HuH-7.5 (cell line): ENCODE data around the gene TMEM51.

ENCODE experiments used
- DNase-seq: peaks from one replicate; pipeline ENCODE4 v3.0.0; 2011; ENCODE audit warnings: low spot score

Gene TMEM51

GRCh38 chr1:15218287-15219279 lies 65.0 kb downstream of the TMEM51 start:
- no peak for DNase-seq

DNA sequence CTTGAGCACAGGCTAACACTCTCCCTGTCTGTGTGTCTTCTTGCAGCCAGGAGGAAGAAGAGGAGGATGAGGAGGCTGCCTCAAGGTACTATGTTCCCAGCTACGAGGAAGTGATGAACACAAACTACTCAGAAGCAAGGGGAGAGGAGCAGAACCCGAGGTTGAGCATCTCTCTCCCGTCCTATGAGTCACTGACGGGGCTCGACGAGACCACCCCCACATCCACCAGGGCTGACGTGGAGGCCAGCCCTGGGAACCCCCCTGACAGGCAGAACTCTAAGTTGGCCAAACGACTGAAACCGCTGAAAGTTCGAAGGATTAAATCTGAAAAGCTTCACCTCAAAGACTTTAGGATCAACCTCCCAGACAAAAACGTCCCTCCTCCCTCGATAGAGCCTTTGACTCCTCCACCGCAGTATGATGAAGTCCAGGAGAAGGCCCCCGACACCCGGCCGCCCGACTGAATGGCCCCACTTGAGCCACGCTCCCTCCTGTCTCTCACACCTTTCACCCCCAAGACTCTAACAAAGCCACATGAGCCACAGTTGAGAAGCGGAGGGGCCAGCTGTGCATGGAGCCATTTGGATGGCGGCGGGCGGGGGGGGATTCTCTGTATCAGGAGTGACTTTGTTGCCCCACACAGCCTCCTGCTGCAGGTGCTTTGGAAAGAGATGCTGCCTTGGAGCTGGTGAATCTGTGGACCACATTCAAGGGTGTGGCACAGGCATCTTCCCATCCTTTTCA lies 65.9 kb downstream of the TMEM51 start:
- no peak for DNase-seq

- no peak for DNase-seq
Observed at GRCh38 chr1:15220024-15220392, 66.5 kb downstream of the TMEM51 start.

GRCh38 chr1:15220825-15221431 lies 67.4 kb downstream of the TMEM51 start:
- DNase-seq, result no peak

- no peak for DNase-seq
Observed at GRCh38 chr1:15222653-15223303, 69.2 kb downstream of the TMEM51 start.

GRCh38 chr1:15224259-15224869 lies 70.8 kb downstream of the TMEM51 start:
- no peak for DNase-seq

- no peak for DNase-seq
Observed at GRCh38 chr1:15224974-15225373, 71.4 kb downstream of the TMEM51 start.

- no peak for DNase-seq
Observed at GRCh38 chr1:15225461-15225860, 71.9 kb downstream of the TMEM51 start.

DNA sequence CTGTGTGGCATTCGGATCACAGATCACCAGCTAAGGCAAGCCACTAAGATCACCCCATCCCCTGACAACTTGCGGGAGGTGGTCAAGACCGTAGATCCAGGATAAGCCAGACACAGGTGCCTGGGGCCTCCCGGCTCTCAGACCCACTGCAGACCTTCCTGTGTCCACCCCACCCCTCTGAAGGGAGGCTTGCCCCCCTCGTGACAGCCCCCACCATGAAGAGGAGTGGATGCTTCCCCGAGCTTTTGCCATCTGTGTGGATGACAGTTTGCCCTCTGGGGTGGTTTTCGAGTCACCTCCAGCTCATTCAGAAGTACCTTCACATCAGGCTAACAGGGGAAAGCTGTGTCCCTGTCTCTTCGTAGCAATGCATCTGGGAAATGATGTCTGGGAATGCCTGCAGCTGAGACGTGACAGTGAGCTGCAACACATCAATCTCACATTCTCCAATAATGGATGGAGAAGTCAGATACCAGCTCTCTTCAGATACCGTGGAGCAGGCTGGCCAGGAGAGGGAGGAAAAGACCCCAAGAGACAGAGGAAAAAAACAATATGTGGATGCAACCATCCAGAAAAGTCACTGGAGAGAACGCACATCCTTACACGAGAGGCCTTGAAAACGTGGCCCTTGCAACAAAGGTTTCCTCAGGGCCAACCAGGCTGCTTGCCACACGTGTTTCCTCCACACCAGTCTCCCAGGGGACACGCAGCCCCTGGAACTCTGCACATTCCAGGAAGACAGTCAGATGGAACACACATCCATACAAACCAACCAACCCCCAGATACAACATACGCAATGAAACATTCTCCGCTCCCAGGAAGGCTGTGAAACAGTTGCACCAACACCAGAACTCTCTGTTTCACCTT lies 73.1 kb downstream of the TMEM51 start:
- no peak for DNase-seq

DNA sequence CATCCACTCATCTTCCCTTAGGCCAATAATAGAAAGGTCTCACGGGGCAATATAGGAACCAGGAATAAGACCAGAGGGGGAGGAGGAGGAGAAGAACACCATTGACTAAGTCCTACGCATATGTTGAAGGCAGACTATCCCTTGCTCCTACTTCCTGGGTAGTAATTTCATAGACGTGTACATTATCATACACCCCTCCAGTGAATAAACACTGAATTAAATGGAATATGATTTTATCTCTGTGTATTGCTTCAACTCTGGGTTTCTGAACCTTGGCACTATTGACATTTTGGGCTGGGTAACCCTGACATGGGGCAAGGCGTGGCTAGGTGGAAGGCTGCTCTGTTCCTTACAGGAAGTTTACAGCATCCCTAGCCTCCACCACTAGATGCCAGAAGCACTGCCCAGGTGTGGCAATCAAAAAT lies 76.2 kb downstream of the TMEM51 start:
- no peak for DNase-seq

DNA sequence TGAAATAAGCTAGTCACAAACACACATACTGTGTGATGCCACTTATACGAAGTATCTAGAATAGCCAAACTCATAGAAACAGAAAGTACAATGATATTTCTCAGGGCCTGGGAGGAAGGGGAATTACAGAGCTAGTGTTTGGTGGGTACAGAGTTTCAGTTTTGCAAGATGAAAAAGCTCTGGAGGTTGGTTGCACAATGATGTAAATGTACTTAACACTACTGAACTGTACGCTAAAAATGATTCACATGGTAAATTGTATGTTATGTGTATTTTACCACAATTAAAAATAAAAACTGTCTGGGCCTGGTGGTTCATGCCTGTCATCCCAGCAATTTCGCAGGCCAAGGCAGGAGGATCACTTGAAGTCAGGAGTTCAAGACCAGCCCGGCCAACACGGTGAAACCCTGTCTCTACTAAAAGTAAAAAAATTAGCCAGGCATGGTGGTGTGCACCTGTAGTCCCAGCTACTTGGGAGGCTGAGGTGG lies 78.2 kb downstream of the TMEM51 start:
- DNase-seq, result no peak

DNA sequence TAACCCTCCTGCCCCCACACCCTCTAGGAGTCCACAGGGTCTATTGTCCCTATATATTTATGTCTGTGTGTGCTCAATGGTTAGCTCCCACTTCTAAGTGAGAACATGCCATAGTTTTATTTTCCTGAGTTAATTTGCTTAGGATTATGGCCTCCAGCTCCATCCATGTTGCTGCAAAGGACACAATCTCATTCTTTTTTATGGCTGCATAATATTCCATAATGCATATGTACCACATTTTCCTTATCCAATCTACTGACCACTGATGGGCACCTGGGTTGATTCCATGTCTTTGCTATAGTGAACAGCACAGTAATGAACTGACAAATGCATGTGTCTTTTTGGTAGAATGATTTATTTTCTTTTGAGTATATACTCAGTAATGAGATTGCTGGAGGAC lies 80.1 kb downstream of the TMEM51 start:
- no peak for DNase-seq

GRCh38 chr1:15236321-15236721 lies 82.8 kb downstream of the TMEM51 start:
- no peak for DNase-seq

DNA sequence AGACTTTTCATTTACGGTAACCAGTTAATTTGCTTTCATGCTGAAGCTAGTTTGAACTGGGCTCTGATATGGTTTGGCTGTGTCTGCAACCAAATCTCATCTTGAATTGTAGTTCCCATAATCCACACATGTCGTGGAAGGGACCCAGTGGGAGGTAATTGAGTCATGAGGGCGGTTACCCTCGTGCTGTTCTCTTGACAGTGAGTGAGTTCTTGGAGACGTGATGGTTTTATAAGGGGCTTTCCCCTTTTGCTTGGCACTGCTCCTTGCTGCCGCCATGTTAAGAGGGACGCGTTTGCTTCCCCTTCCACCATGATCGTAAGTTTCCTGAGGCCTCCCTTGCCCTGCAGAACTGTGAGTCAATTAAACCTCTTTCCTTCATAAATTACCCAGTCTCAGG lies 83.2 kb downstream of the TMEM51 start:
- no peak for DNase-seq

DNA sequence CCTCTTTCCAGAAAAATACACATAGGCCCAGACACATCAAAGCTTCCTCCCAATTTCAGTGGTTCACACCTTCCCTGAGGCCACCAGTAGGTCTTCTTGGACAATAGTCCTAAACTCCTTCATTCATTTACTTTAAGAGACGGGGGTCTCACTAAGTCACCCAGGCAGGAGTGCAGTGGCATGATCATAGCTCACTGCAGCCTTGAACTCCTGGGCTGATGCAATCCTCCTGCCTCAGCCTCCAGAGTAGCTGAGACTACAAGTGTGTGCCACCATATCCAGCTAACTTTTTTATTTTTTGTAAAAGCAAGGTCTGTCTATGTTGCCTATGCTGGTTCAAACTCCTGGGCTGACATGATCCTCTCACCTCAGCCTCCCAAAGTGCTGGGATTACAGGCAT lies 85.2 kb downstream of the TMEM51 start:
- DNase-seq, result no peak

DNA sequence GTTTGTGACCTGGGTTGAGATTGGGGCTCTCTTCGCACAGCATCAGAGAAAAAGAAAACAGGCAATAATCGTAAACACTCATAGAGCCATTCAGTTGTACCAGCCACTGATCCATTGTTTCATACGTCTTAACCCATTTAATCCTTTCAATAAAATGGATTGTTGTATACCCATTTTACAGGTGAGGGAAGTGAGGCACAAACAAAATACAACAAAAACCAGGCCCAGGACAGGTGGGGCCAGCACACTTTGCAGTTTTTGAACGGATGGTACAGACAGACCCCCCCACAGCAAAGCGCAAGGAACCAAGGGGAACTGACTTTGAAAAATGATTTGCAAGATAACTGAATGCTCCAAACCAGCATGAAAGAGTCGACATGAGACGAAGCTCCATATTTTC lies 89.2 kb downstream of the TMEM51 start:
- DNase-seq, result no peak

DNA sequence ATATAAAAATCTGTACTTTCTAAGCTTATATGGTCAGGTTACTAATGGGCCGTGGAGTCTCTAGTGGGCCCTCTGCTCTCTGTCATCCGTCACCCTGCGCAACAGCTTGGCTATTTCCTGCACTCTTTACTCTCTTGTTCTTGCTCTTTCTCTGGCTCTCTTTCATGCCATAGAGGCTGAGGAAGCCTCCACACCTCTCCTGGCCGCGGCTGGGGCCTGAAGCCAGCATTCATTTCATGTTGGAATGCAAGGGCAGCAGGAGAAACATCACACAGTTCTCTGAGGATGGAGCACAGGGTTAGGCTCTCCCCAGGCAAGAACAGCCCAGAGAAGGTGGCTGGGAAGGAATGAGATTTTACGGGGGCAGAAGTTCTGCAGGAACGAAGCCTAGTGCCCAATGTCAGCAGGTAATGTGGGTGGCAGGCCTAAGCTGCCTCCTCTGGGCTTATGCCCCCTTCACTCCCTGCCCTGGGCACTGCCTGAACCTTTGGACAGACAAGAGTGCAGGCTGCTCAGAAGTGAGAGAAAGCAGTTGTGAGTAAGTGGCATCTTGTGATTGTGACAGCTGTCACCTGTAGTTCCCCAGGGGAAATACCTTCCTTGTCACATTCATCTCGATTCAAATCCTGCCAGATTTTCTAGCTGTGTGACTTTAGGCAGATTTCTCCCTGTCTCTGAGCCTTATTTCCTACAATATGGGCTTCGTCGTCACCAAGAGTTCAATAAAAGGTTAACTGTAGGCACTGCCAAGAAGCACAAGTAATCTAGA lies 89.9 kb downstream of the TMEM51 start:
- DNase-seq, result no peak

GRCh38 chr1:15244813-15245212 lies 91.3 kb downstream of the TMEM51 start:
- no peak for DNase-seq

DNA sequence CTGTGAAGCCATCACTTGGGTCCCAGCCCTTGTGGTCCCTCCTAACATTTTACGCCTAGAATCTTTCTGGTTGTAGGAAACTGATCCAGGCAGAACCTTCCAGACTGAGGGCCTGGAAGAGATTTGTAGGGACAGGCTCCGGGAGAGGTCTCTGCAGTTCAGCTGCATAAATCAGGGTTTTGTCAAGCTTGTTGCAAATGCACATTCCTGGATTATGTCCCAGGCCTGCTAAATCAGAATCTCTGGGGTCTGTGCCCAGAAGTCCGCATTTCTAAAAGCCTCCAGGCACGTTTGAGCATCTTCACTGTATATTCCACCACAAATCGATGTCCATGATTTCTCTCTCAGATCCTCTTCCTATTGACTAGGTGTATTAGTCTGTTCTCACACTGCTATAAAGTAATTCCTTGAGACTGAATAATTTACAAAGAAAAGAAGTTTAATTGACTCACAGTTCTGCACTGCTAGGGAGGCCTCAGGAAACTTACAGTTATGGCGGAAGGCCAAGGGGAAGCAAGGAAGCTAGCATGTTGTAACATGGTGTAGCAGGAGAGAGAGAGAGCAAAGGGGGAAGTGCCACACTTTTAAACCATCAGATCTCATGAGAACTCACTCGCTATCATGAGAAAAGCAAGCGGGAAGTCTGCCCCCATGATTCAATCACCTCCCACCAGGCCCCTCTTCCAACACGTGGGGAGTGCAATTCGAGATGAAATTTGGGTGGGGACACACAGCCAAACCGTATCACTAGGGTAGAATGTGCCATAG lies 92.2 kb downstream of the TMEM51 start:
- DNase-seq, result no peak
